ENCODE data around the gene IQCF2. TPM values are rescaled to one million over a fixed set of nuclear protein-coding genes. Genes with fewer than 3 reads are reported as not detected.
"Not testable (repeated sequence)": the region's sequence is repeated elsewhere in the genome, so short reads cannot be mapped to it uniquely, and the experiment has no call there.

IQCF2 gene
- total and polyA plus RNA-seq, 9 of the 15 experiments (the other 6 are each of a cell fraction or from before 2014, with no cell fraction given): not detected

GRCh38 chr3:51897391-51897790 lies 36.0 kb downstream of the IQCF2 start (continued):
- TF ChIP-seq MAX (CRISPR knock-in tag; IDR thresholded peaks at IDR 0.05): no peak
- no peak for TF ChIP-seq NRF1 (conservative IDR thresholded peaks at IDR 0.05 in 1 of 2, IDR thresholded peaks at IDR 0.05 in 1 of 2)
- TF ChIP-seq ZBTB49 (CRISPR knock-in tag; IDR thresholded peaks at IDR 0.05; ENCODE audit: borderline replicate concordance): no peak
- TF ChIP-seq ZNF398 (CRISPR knock-in tag; IDR thresholded peaks at IDR 0.05): no peak
- no peak for TF ChIP-seq MITF (IDR thresholded peaks at IDR 0.05)
- TF ChIP-seq TBL1XR1 (IDR thresholded peaks at IDR 0.05; ENCODE audit: low read length in 2 of 2): no peak
- no peak for TF ChIP-seq CBX5 (IDR thresholded peaks at IDR 0.05; ENCODE audit: borderline replicate concordance, low read depth)
- TF ChIP-seq MTA2 (IDR thresholded peaks at IDR 0.05; ENCODE audit: low read depth): no peak
- no peak for TF ChIP-seq ZNF586 (CRISPR knock-in tag; conservative IDR thresholded peaks at IDR 0.05)

GRCh38 chr3:51900043-51900442 lies 38.6 kb downstream of the IQCF2 start:
- H3K4me2 ChIP-seq (ENCODE audit: insufficient read depth, low read length); ATAC-seq; H3K36me3 ChIP-seq (ENCODE audit: control insufficient read depth, insufficient read depth, low read length); DNase-seq (ENCODE audit: extremely low read depth in 1 of 4, low spot score in 3 of 4); H3K4me1 ChIP-seq (replicated peaks in 1 of 2; ENCODE audit: control insufficient read depth in 2 of 2, insufficient read depth in 2 of 2, low read length in 2 of 2); BruUV-seq (replicated peaks); H3K9ac ChIP-seq (ENCODE audit: insufficient read depth in 1 of 2, low read depth in 2 of 2, low read length in 2 of 2); H2AFZ ChIP-seq (ENCODE audit: low read depth, low read length); H3K79me2 ChIP-seq (ENCODE audit: control insufficient read depth, insufficient read depth, low read length); H3K9me3 ChIP-seq (replicated peaks; ENCODE audit: control insufficient read depth, insufficient read depth, low read depth, low read length); H3K4me3 ChIP-seq; H3K27ac ChIP-seq (ENCODE audit: extremely low read depth, low read depth, low read length); intact Hi-C loops (cut with micrococcal nuclease); H4K20me1 ChIP-seq (replicated peaks; ENCODE audit: control insufficient read depth, insufficient read depth, low read length); FAIRE-seq; in situ Hi-C loops (cut with MboI); CTCF ChIA-PET (ENCODE audit: low intra/inter-chr PET ratio); H3K9me1 ChIP-seq (ENCODE audit: control insufficient read depth, insufficient read depth, low read length); POLR2A ChIA-PET: not testable (repeated sequence)
- peaks cover 4 to 16% of the 10 kb centered on the region in 2 experiments; a peak in 4 of 5 replicates for H3K27me3 ChIP-seq (ENCODE audit: control insufficient read depth in 2 of 2, insufficient read depth in 2 of 2, low read length in 2 of 2)
- WGBS (ENCODE audit: insufficient coverage, low coverage, missing lambda C conversion rate): 0% methylated on average over 6 of the region's 7 CpGs

All from K562 (cell line).